ENCODE data around the gene SOCS6. TPM values are rescaled to one million over a fixed set of nuclear protein-coding genes. Genes with fewer than 3 reads are reported as not detected.

SOCS6 gene
- total and polyA plus RNA-seq, 2 of the 13 experiments (the other 11 are each of a cell fraction or from before 2014, with no cell fraction given), result 18.6 to 38.3 TPM

DNA sequence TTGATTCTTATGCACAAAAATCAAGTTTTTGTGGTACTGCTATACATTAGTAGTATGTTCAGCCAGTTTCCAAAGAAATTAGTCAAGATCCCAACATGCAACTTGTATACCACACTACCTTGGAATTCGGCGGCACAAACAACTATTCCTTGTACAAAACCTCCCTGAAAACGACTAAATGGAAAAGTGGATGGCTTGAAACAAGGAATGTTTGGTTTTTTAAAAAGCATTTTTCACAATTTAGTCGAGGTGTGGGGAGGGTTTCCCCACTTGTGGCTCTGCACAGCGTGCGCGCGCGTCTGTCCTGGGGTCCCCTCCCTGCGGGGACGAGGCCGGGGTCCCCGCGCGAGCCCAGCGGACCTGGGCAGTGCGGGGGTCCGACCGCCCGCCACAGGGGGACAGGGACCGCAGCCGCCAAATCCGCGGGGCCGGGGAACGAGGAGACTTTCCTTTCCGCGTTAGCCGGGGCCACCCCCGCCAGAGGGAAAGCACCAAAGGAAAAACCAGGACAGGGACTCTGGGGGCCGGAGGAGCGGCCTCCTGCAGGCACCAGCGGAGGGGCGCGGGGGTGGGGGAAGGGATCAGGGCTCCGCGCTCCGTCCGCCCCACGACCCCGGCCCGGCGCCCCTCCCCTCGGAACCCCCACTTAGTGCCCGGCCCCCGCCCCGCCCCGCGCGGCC, 534 bp upstream of the SOCS6 start (continued):
- TF ChIP-seq, protein P1, sequence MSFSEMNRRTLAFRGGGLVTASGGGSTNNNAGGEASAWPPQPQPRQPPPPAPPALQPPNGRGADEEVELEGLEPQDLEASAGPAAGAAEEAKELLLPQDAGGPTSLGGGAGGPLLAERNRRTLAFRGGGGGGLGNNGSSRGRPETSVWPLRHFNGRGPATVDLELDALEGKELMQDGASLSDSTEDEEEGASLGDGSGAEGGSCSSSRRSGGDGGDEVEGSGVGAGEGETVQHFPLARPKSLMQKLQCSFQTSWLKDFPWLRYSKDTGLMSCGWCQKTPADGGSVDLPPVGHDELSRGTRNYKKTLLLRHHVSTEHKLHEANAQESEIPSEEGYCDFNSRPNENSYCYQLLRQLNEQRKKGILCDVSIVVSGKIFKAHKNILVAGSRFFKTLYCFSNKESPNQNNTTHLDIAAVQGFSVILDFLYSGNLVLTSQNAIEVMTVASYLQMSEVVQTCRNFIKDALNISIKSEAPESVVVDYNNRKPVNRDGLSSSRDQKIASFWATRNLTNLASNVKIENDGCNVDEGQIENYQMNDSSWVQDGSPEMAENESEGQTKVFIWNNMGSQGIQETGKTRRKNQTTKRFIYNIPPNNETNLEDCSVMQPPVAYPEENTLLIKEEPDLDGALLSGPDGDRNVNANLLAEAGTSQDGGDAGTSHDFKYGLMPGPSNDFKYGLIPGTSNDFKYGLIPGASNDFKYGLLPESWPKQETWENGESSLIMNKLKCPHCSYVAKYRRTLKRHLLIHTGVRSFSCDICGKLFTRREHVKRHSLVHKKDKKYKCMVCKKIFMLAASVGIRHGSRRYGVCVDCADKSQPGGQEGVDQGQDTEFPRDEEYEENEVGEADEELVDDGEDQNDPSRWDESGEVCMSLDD (CRISPR knock-in tag; IDR thresholded peaks at IDR 0.05; ENCODE audit: borderline replicate concordance), result peak; percentile 42; the same call in 1 of the 2 replicates
- TF ChIP-seq RFXANK (CRISPR knock-in tag; IDR thresholded peaks at IDR 0.05) (no peak), KDM2A (CRISPR knock-in tag; IDR thresholded peaks at IDR 0.05; ENCODE audit: borderline replicate concordance, low read depth) (0 out of 2 replicates have a peak, but pooled peaks have one; percentile 15), NONO (IDR thresholded peaks at IDR 0.05) (no peak), NONO (CRISPR knock-in tag; conservative IDR thresholded peaks at IDR 0.05) (0 out of 2 replicates have a peak, but pooled peaks have one; percentile 24), TCF12 (IDR thresholded peaks at IDR 0.05) (no peak), TCF12 (CRISPR knock-in tag; IDR thresholded peaks at IDR 0.05) (no peak), MTF2 (CRISPR knock-in tag; IDR thresholded peaks at IDR 0.05; ENCODE audit: borderline replicate concordance) (no peak), TBX3 (IDR thresholded peaks at IDR 0.05; ENCODE audit: borderline replicate concordance) (no peak), ZNF33B (CRISPR knock-in tag; IDR thresholded peaks at IDR 0.05) (0 out of 2 replicates have a peak, but pooled peaks have one; percentile 25), HDAC6 (IDR thresholded peaks at IDR 0.05; ENCODE audit: low read depth, low read length) (no peak), XBP1 (CRISPR knock-in tag; IDR thresholded peaks at IDR 0.05) (no peak), RFX1 (IDR thresholded peaks at IDR 0.05) (no peak)
- TF ChIP-seq, protein P2, sequence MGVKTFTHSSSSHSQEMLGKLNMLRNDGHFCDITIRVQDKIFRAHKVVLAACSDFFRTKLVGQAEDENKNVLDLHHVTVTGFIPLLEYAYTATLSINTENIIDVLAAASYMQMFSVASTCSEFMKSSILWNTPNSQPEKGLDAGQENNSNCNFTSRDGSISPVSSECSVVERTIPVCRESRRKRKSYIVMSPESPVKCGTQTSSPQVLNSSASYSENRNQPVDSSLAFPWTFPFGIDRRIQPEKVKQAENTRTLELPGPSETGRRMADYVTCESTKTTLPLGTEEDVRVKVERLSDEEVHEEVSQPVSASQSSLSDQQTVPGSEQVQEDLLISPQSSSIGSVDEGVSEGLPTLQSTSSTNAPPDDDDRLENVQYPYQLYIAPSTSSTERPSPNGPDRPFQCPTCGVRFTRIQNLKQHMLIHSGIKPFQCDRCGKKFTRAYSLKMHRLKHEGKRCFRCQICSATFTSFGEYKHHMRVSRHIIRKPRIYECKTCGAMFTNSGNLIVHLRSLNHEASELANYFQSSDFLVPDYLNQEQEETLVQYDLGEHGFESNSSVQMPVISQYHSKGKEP (CRISPR knock-in tag; IDR thresholded peaks at IDR 0.05), result no peak
- TF ChIP-seq, protein P3, sequence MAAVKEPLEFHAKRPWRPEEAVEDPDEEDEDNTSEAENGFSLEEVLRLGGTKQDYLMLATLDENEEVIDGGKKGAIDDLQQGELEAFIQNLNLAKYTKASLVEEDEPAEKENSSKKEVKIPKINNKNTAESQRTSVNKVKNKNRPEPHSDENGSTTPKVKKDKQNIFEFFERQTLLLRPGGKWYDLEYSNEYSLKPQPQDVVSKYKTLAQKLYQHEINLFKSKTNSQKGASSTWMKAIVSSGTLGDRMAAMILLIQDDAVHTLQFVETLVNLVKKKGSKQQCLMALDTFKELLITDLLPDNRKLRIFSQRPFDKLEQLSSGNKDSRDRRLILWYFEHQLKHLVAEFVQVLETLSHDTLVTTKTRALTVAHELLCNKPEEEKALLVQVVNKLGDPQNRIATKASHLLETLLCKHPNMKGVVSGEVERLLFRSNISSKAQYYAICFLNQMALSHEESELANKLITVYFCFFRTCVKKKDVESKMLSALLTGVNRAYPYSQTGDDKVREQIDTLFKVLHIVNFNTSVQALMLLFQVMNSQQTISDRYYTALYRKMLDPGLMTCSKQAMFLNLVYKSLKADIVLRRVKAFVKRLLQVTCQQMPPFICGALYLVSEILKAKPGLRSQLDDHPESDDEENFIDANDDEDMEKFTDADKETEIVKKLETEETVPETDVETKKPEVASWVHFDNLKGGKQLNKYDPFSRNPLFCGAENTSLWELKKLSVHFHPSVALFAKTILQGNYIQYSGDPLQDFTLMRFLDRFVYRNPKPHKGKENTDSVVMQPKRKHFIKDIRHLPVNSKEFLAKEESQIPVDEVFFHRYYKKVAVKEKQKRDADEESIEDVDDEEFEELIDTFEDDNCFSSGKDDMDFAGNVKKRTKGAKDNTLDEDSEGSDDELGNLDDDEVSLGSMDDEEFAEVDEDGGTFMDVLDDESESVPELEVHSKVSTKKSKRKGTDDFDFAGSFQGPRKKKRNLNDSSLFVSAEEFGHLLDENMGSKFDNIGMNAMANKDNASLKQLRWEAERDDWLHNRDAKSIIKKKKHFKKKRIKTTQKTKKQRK (IDR thresholded peaks at IDR 0.05; ENCODE audit: low read length), result no peak
- TF ChIP-seq, protein P4, sequence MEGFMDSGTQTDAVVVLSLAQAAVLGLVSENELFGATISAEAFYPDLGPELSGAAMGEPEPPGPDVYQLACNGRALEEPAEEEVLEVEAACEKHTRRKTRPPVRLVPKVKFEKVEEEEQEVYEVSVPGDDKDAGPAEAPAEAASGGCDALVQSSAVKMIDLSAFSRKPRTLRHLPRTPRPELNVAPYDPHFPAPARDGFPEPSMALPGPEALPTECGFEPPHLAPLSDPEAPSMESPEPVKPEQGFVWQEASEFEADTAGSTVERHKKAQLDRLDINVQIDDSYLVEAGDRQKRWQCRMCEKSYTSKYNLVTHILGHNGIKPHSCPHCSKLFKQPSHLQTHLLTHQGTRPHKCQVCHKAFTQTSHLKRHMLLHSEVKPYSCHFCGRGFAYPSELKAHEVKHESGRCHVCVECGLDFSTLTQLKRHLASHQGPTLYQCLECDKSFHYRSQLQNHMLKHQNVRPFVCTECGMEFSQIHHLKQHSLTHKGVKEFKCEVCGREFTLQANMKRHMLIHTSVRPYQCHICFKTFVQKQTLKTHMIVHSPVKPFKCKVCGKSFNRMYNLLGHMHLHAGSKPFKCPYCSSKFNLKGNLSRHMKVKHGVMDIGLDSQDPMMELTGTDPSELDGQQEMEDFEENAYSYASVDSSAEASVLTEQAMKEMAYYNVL (CRISPR knock-in tag; IDR thresholded peaks at IDR 0.05; ENCODE audit: borderline replicate concordance), result no peak
- TF ChIP-seq, protein P5, sequence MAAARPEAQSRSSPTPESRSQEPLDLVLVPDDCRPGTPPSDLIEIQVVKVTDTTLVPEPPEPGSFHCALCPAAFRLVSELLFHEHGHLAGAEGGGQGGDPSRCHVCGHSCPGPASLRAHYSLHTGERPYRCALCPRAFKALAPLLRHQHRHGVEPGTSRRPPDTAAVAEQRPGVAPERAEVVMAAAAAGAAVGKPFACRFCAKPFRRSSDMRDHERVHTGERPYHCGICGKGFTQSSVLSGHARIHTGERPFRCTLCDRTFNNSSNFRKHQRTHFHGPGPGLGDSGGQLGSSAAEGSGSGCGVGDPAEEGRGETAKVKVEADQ (CRISPR knock-in tag; IDR thresholded peaks at IDR 0.05; ENCODE audit: borderline replicate concordance), result no peak
- TF ChIP-seq, protein P6, sequence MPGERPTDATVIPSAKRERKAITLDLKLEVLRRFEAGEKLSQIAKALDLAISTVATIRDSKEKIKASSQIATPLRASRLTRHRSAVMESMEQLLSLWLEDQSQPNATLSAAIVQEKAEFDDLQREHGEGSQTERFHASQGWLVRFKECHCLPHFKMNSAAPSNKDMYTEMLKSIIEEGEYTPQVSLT (CRISPR knock-in tag; IDR thresholded peaks at IDR 0.05; ENCODE audit: borderline replicate concordance, low read depth), result no peak

Data from HepG2 (cell line).